Activated naive CD8-positive, alpha-beta T cell treated with anti-CD3 and anti-CD28 coated beads for 36 hours (primary cell): ENCODE data around the gene MUC22. TPM values are rescaled to one million over a fixed set of nuclear protein-coding genes. Genes with fewer than 3 reads are reported as not detected.
"Not testable (repeated sequence)": the region's sequence is repeated elsewhere in the genome, so short reads cannot be mapped to it uniquely, and the experiment has no call there.

Experiments used
- DNase-seq: peaks from one replicate; pipeline ENCODE4 v3.0.0; 2021
- H3K27ac Mint-ChIP-seq: one replicate; pipeline ENCODE4 v1.8.0; 2022; ENCODE audit warnings: mild to moderate bottlenecking, moderate library complexity, mixed read lengths
- H3K27me3 Mint-ChIP-seq: one replicate; pipeline ENCODE4 v1.8.0; 2022; ENCODE audit warnings: mild to moderate bottlenecking, mixed read lengths
- H3K36me3 Mint-ChIP-seq: one replicate; pipeline ENCODE4 v1.8.0; 2021; ENCODE audit warnings: mild to moderate bottlenecking, mixed read lengths
- H3K4me1 Mint-ChIP-seq: one replicate; pipeline ENCODE4 v1.8.0; 2021; ENCODE audit warnings: mixed read lengths
- H3K4me3 Mint-ChIP-seq: one replicate; pipeline ENCODE4 v1.8.0; 2022; ENCODE audit warnings: mild to moderate bottlenecking, moderate library complexity, mixed read lengths
- H3K9me3 Mint-ChIP-seq: one replicate; pipeline ENCODE4 v1.8.0; 2022; ENCODE audit warnings: mixed read lengths
- total RNA-seq, 2 experiments: library from RNA; stranded (reverse); gene quantifications; one replicate each; pipeline ENCODE4 v1.2.3, GENCODE V29; 2021

The MUC22 gene
- total RNA-seq, 2 experiments from 2014 or later = not detected

- H3K4me1 Mint-ChIP-seq = peaks cover 21% of the 10 kb centered on the region
- no peaks in the 10 kb centered on the region for H3K9me3 Mint-ChIP-seq
- peaks cover 30% of the 10 kb centered on the region for H3K27me3 Mint-ChIP-seq
- no peaks in the 10 kb centered on the region for H3K36me3 Mint-ChIP-seq
- no peak overlapping the region for H3K4me3 Mint-ChIP-seq
- DNase-seq = peak; percentile 12
- peak overlapping the region; percentile 59 for H3K27ac Mint-ChIP-seq
Observed at GRCh38 chr6:30985490-30985889, 24.8 kb upstream of the MUC22 start.

GRCh38 chr6:30987304-30987703 lies 23.0 kb upstream of the MUC22 start:
- Mint-ChIP-seq H3K4me3 (no peak overlapping the region), H3K36me3 (no peaks in the 10 kb centered on the region), H3K9me3 (no peaks in the 10 kb centered on the region), H3K27ac (no peak overlapping the region), H3K27me3 (peaks cover 16% of the 10 kb centered on the region), H3K4me1 (peaks cover 22% of the 10 kb centered on the region)
- no peak for DNase-seq

- Mint-ChIP-seq H3K36me3 (no peaks in the 10 kb centered on the region), H3K9me3 (no peaks in the 10 kb centered on the region), H3K4me1 (peaks cover 21% of the 10 kb centered on the region), H3K4me3 (no peak overlapping the region), H3K27ac (no peak overlapping the region), H3K27me3 (peaks cover 7% of the 10 kb centered on the region)
- no peak for DNase-seq
Observed at GRCh38 chr6:30988209-30988825, 22.0 kb upstream of the MUC22 start.

GRCh38 chr6:30990422-30991086 lies 19.7 kb upstream of the MUC22 start:
- Mint-ChIP-seq H3K4me3 (peak overlapping the region; percentile 33), H3K27ac (peak overlapping the region; percentile 44), H3K36me3 (no peaks in the 10 kb centered on the region), H3K9me3 (no peaks in the 10 kb centered on the region), H3K4me1 (peaks cover 16% of the 10 kb centered on the region), H3K27me3 (no peaks in the 10 kb centered on the region)
- DNase-seq = peak; percentile 23

GRCh38 chr6:30991891-30992290 lies 18.4 kb upstream of the MUC22 start:
- no peaks in the 10 kb centered on the region for H3K9me3 Mint-ChIP-seq
- H3K4me3 Mint-ChIP-seq = no peak overlapping the region
- H3K4me1 Mint-ChIP-seq = peaks cover 13% of the 10 kb centered on the region
- no peaks in the 10 kb centered on the region for H3K27me3 Mint-ChIP-seq
- no peaks in the 10 kb centered on the region for H3K36me3 Mint-ChIP-seq
- H3K27ac Mint-ChIP-seq = no peak overlapping the region
- DNase-seq = no peak

GRCh38 chr6:30997301-30997700 lies 13.0 kb upstream of the MUC22 start:
- Mint-ChIP-seq H3K27me3 (no peaks in the 10 kb centered on the region), H3K9me3 (no peaks in the 10 kb centered on the region), H3K27ac (no peak overlapping the region), H3K4me3 (no peak overlapping the region), H3K36me3 (no peaks in the 10 kb centered on the region), H3K4me1 (peaks cover 2% of the 10 kb centered on the region)
- no peak for DNase-seq

- no peak overlapping the region for H3K27ac Mint-ChIP-seq
Observed at GRCh38 chr6:30998785-30999184, 11.5 kb upstream of the MUC22 start.

GRCh38 chr6:31000067-31000860 lies 10.0 kb upstream of the MUC22 start:
- H3K27me3 Mint-ChIP-seq, H3K27ac Mint-ChIP-seq, H3K9me3 Mint-ChIP-seq, H3K36me3 Mint-ChIP-seq, H3K4me1 Mint-ChIP-seq, DNase-seq, H3K4me3 Mint-ChIP-seq: not testable (repeated sequence)

More at GRCh38 chr6:30998785-30999184, 11.5 kb upstream of the MUC22 start:
- Mint-ChIP-seq H3K36me3 (no peaks in the 10 kb centered on the region), H3K4me3 (no peak overlapping the region), H3K27me3 (no peaks in the 10 kb centered on the region), H3K4me1 (peaks cover 2% of the 10 kb centered on the region), H3K9me3 (no peaks in the 10 kb centered on the region)
- DNase-seq = no peak

- Mint-ChIP-seq H3K27ac (no peak overlapping the region), H3K36me3 (no peaks in the 10 kb centered on the region), H3K4me3 (no peak overlapping the region), H3K27me3 (peaks cover 2% of the 10 kb centered on the region), H3K9me3 (no peaks in the 10 kb centered on the region), H3K4me1 (peaks cover 4% of the 10 kb centered on the region)
- no peak for DNase-seq
Observed at GRCh38 chr6:31001281-31001888, 8.9 kb upstream of the MUC22 start.

GRCh38 chr6:31002471-31002870 lies 7.8 kb upstream of the MUC22 start:
- Mint-ChIP-seq H3K4me3 (no peak overlapping the region), H3K27me3 (peaks cover 7% of the 10 kb centered on the region), H3K4me1 (peaks cover 4% of the 10 kb centered on the region), H3K27ac (no peak overlapping the region), H3K36me3 (no peaks in the 10 kb centered on the region), H3K9me3 (no peaks in the 10 kb centered on the region)
- no peak for DNase-seq

GRCh38 chr6:31004794-31005193 lies 5.5 kb upstream of the MUC22 start:
- no peak for DNase-seq
- Mint-ChIP-seq H3K27me3 (peaks cover 15% of the 10 kb centered on the region), H3K36me3 (no peaks in the 10 kb centered on the region), H3K4me3 (no peak overlapping the region), H3K4me1 (peaks cover 4% of the 10 kb centered on the region), H3K9me3 (no peaks in the 10 kb centered on the region), H3K27ac (no peak overlapping the region)

GRCh38 chr6:31005249-31006020 lies 4.8 kb upstream of the MUC22 start:
- H3K4me3 Mint-ChIP-seq = no peak overlapping the region
- no peak for DNase-seq
- H3K9me3 Mint-ChIP-seq = no peaks in the 10 kb centered on the region

GRCh38 chr6:31007694-31008093 lies 2.6 kb upstream of the MUC22 start:
- H3K36me3 Mint-ChIP-seq = no peaks in the 10 kb centered on the region
- H3K27ac Mint-ChIP-seq = no peak overlapping the region
- no peak overlapping the region for H3K4me3 Mint-ChIP-seq
- H3K4me1 Mint-ChIP-seq = peaks cover 2% of the 10 kb centered on the region
- DNase-seq = no peak
- peaks cover 20% of the 10 kb centered on the region for H3K27me3 Mint-ChIP-seq
- no peaks in the 10 kb centered on the region for H3K9me3 Mint-ChIP-seq

More at GRCh38 chr6:31005249-31006020, 4.8 kb upstream of the MUC22 start:
- Mint-ChIP-seq H3K4me1 (peaks cover 4% of the 10 kb centered on the region), H3K36me3 (no peaks in the 10 kb centered on the region), H3K27ac (no peak overlapping the region), H3K27me3 (peaks cover 15% of the 10 kb centered on the region)

- Mint-ChIP-seq H3K4me3 (no peak overlapping the region), H3K27ac (no peak overlapping the region), H3K36me3 (no peaks in the 10 kb centered on the region), H3K9me3 (no peaks in the 10 kb centered on the region), H3K27me3 (peaks cover 25% of the 10 kb centered on the region), H3K4me1 (peaks cover 2% of the 10 kb centered on the region)
- DNase-seq = no peak
Observed at GRCh38 chr6:31008165-31008564, 2.1 kb upstream of the MUC22 start.
